ENCODE results near the gene MOV10L1. TPM values are rescaled to one million over a fixed set of nuclear protein-coding genes. Genes with fewer than 3 reads are reported as not detected.

MOV10L1 gene
- total RNA-seq, 1 donor from 2014 or later = 3.5 TPM

- H3K9me3 Mint-ChIP-seq = no peaks in the 10 kb centered on the region
- H3K4me1 Mint-ChIP-seq = no peaks in the 10 kb centered on the region
- H3K36me3 Mint-ChIP-seq = no peaks in the 10 kb centered on the region
- no peak for DNase-seq (ENCODE audit: low spot score in 2 of 2, unreplicated experiment in 2 of 2)
- TF ChIP-seq, protein P1, sequence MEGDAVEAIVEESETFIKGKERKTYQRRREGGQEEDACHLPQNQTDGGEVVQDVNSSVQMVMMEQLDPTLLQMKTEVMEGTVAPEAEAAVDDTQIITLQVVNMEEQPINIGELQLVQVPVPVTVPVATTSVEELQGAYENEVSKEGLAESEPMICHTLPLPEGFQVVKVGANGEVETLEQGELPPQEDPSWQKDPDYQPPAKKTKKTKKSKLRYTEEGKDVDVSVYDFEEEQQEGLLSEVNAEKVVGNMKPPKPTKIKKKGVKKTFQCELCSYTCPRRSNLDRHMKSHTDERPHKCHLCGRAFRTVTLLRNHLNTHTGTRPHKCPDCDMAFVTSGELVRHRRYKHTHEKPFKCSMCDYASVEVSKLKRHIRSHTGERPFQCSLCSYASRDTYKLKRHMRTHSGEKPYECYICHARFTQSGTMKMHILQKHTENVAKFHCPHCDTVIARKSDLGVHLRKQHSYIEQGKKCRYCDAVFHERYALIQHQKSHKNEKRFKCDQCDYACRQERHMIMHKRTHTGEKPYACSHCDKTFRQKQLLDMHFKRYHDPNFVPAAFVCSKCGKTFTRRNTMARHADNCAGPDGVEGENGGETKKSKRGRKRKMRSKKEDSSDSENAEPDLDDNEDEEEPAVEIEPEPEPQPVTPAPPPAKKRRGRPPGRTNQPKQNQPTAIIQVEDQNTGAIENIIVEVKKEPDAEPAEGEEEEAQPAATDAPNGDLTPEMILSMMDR (IDR thresholded peaks at IDR 0.05; ENCODE audit: unreplicated experiment) = no peak
- H3K27ac Mint-ChIP-seq = no peak overlapping the region
- H3K27me3 Mint-ChIP-seq (ENCODE audit: low read depth) = no peaks in the 10 kb centered on the region
- H3K4me3 Mint-ChIP-seq = no peak overlapping the region
These were observed 17.6 kb upstream of the MOV10L1 start for GRCh38 chr22:50072167-50072555.

- Mint-ChIP-seq H3K36me3 (no peaks in the 10 kb centered on the region), H3K4me3 (no peak overlapping the region), H3K9me3 (no peaks in the 10 kb centered on the region), H3K4me1 (no peaks in the 10 kb centered on the region), H3K27ac (no peak overlapping the region), H3K27me3 (ENCODE audit: low read depth) (no peaks in the 10 kb centered on the region)
- TF ChIP-seq, protein P1 (IDR thresholded peaks at IDR 0.05; ENCODE audit: unreplicated experiment) = no peak
- DNase-seq (ENCODE audit: low spot score in 2 of 2, unreplicated experiment in 2 of 2) = no peak
These were observed 16.9 kb upstream of the MOV10L1 start for GRCh38 chr22:50072714-50073538.

- no peak overlapping the region for H3K27ac Mint-ChIP-seq
- H3K36me3 Mint-ChIP-seq = no peaks in the 10 kb centered on the region
- no peaks in the 10 kb centered on the region for H3K9me3 Mint-ChIP-seq
- no peak for DNase-seq (ENCODE audit: low spot score in 2 of 2, unreplicated experiment in 2 of 2)
- H3K4me1 Mint-ChIP-seq = peaks cover 2% of the 10 kb centered on the region
- H3K4me3 Mint-ChIP-seq = no peak overlapping the region
- no peaks in the 10 kb centered on the region for H3K27me3 Mint-ChIP-seq (ENCODE audit: low read depth)
- TF ChIP-seq, protein P1 (IDR thresholded peaks at IDR 0.05; ENCODE audit: unreplicated experiment) = no peak
These were observed 15.8 kb upstream of the MOV10L1 start for GRCh38 chr22:50074056-50074455.

GRCh38 chr22:50074551-50075530, 15.0 kb upstream of the MOV10L1 start:
- TF ChIP-seq, protein P1 (IDR thresholded peaks at IDR 0.05; ENCODE audit: unreplicated experiment) = no peak
- H3K27me3 Mint-ChIP-seq (ENCODE audit: low read depth) = no peaks in the 10 kb centered on the region
- H3K4me1 Mint-ChIP-seq = peaks cover 10% of the 10 kb centered on the region
- no peak overlapping the region for H3K27ac Mint-ChIP-seq
- H3K9me3 Mint-ChIP-seq = no peaks in the 10 kb centered on the region
- no peak overlapping the region for H3K4me3 Mint-ChIP-seq
- no peaks in the 10 kb centered on the region for H3K36me3 Mint-ChIP-seq
- no peak for DNase-seq (ENCODE audit: low spot score in 2 of 2, unreplicated experiment in 2 of 2)

GRCh38 chr22:50076646-50077535, 12.9 kb upstream of the MOV10L1 start:
- TF ChIP-seq, protein P1 (IDR thresholded peaks at IDR 0.05; ENCODE audit: unreplicated experiment) = no peak
- H3K36me3 Mint-ChIP-seq = no peaks in the 10 kb centered on the region
- no peak for DNase-seq (ENCODE audit: low spot score in 2 of 2, unreplicated experiment in 2 of 2)
- no peaks in the 10 kb centered on the region for H3K9me3 Mint-ChIP-seq
- H3K27me3 Mint-ChIP-seq (ENCODE audit: low read depth) = no peaks in the 10 kb centered on the region
- H3K4me1 Mint-ChIP-seq = peaks cover 11% of the 10 kb centered on the region
- no peak overlapping the region for H3K4me3 Mint-ChIP-seq
- no peak overlapping the region for H3K27ac Mint-ChIP-seq

Measured in mesothelial cell of epicardium (in vitro differentiated cells).